OCI-LY3 (cell line): ENCODE measurements around the gene PLEKHO1.

Experiments used
- H2AFZ ChIP-seq: fragments of 200-600, 300-600 bp; shearing (Covaris generic); 2 replicates; pipeline ENCODE4 v1.6.0; 2014; ENCODE audit warnings: antibody characterized with exemption, low read depth, low read length
- H3K27ac ChIP-seq: fragments of 200-600, 300-600 bp; sonication (generic); 2 replicates; pipeline ENCODE4 v1.5.1; 2014; ENCODE audit warnings: mild to moderate bottlenecking, low read length, moderate library complexity, mixed read lengths
- H3K27me3 ChIP-seq: fragments of 200-600, 300-600 bp; sonication (generic); 2 replicates; pipeline ENCODE4 v1.6.1; 2014; ENCODE audit warnings: low read depth, low read length, mixed read lengths
- H3K36me3 ChIP-seq: fragments of 200-600, 300-600 bp; sonication (generic); replicated peaks from 2 replicates; pipeline ENCODE3; 2014; ENCODE audit warnings: low read depth, low read length, mixed read lengths
- H3K4me1 ChIP-seq: fragments of 300-600, 200-600 bp; sonication (generic); 2 replicates; pipeline ENCODE4 v1.6.1; 2014; ENCODE audit warnings: low read length, mixed read lengths
- H3K4me2 ChIP-seq: fragments of 200-600, 300-600 bp; sonication (generic); 2 replicates; pipeline ENCODE4 v1.6.1; 2014; ENCODE audit warnings: low read length, mixed read lengths
- H3K4me3 ChIP-seq: fragments of 300-600, 200-600 bp; sonication (generic); 2 replicates; pipeline ENCODE4 v1.5.1; 2014; ENCODE audit warnings: antibody characterized with exemption, mild to moderate bottlenecking, low read length, moderate library complexity
- H3K79me2 ChIP-seq: fragments of 300-600, 200-600 bp; shearing (Covaris generic); 2 replicates; pipeline ENCODE4 v1.6.1; 2014; ENCODE audit warnings: mild to moderate bottlenecking, low read length, mixed read lengths
- H3K9ac ChIP-seq: fragments of 300-600, 200-600 bp; shearing (Covaris generic); 2 replicates; pipeline ENCODE4 v1.6.0; 2014; ENCODE audit warnings: mild to moderate bottlenecking, low read length, moderate library complexity
- H3K9me3 ChIP-seq: fragments of 200-600, 300-600 bp; shearing (Covaris generic); 2 replicates; pipeline ENCODE4 v1.6.1; 2014; ENCODE audit warnings: low read length, mixed read lengths; ENCODE audit not compliant: insufficient read depth
- H4K20me1 ChIP-seq: fragments of 200-600, 300-600 bp; sonication (generic); 2 replicates; pipeline ENCODE4 v1.6.1; 2016; ENCODE audit warnings: low read length, mixed read lengths; ENCODE audit not compliant: insufficient read depth
- CTCF ChIP-seq: fragments of 200-600, 300-600 bp; sonication (generic); IDR thresholded peaks from 2 replicates; pipeline ENCODE4 v1.5.1; 2014; ENCODE audit warnings: antibody characterized with exemption, low read length, low read depth
- EZH2phosphoT487 ChIP-seq: fragments of 200-600 bp; shearing (Covaris generic); IDR thresholded peaks from 2 replicates; pipeline ENCODE4 v1.6.1; 2018; ENCODE audit warnings: antibody characterized with exemption, mixed run types, low read depth

PLEKHO1 gene

GRCh38 chr1:150148837-150149270 is 862 bp upstream of the PLEKHO1 start:
- Histone ChIP-seq H2AFZ (peak overlapping the region; percentile 1; the same call in 1 of the 2 replicates), H3K4me2 (peak overlapping the region; percentile 85), H3K9me3 (no peaks in the 10 kb centered on the region), H3K36me3 (peaks cover 33% of the 10 kb centered on the region), H4K20me1 (no peaks in the 10 kb centered on the region), H3K4me1 (peaks cover 28% of the 10 kb centered on the region), H3K27ac (peak overlapping the region; percentile 79), H3K27me3 (no peaks in the 10 kb centered on the region), H3K4me3 (peak overlapping the region; percentile 85), H3K9ac (peak overlapping the region; percentile 98), H3K79me2 (peaks cover 62% of the 10 kb centered on the region)
- no peak for TF ChIP-seq EZH2phosphoT487
- no peak for TF ChIP-seq CTCF

GRCh38 chr1:150150133-150151021 is 661 bp downstream of the PLEKHO1 start:
- Histone ChIP-seq H3K27me3 (no peaks in the 10 kb centered on the region), H3K9me3 (no peaks in the 10 kb centered on the region), H3K4me2 (peak overlapping the region; percentile 94), H3K27ac (peak overlapping the region; percentile 79), H3K79me2 (peaks cover 77% of the 10 kb centered on the region), H2AFZ (no peak overlapping the region), H3K4me1 (peaks cover 34% of the 10 kb centered on the region), H3K4me3 (peak overlapping the region; percentile 85), H3K36me3 (peaks cover 48% of the 10 kb centered on the region), H4K20me1 (peaks cover 7% of the 10 kb centered on the region; the same call in 1 of the 2 replicates), H3K9ac (peak overlapping the region; percentile 98)
- TF ChIP-seq EZH2phosphoT487 (no peak), CTCF (no peak)

GRCh38 chr1:150151291-150152181 is 1.8 kb downstream of the PLEKHO1 start:
- peak overlapping the region; percentile 98 for H3K9ac ChIP-seq
- no peaks in the 10 kb centered on the region for H3K27me3 ChIP-seq
- peak overlapping the region; percentile 85 for H3K4me3 ChIP-seq
- no peaks in the 10 kb centered on the region for H3K9me3 ChIP-seq
- TF ChIP-seq EZH2phosphoT487 (no peak), CTCF (no peak)
- peak overlapping the region; percentile 94 for H3K4me2 ChIP-seq
- no peak overlapping the region for H2AFZ ChIP-seq
- H3K79me2 ChIP-seq = peaks cover 85% of the 10 kb centered on the region
- H3K36me3 ChIP-seq = peaks cover 60% of the 10 kb centered on the region
- H3K27ac ChIP-seq = peak overlapping the region; percentile 79
- peaks cover 8% of the 10 kb centered on the region; the same call in 1 of the 2 replicates for H4K20me1 ChIP-seq
- H3K4me1 ChIP-seq = peaks cover 34% of the 10 kb centered on the region

- H3K27me3 ChIP-seq = no peaks in the 10 kb centered on the region
- no peak overlapping the region for H2AFZ ChIP-seq
- peak overlapping the region; percentile 79 for H3K27ac ChIP-seq
- H4K20me1 ChIP-seq = peaks cover 8% of the 10 kb centered on the region; the same call in 1 of the 2 replicates
- peaks cover 36% of the 10 kb centered on the region for H3K4me1 ChIP-seq
- H3K79me2 ChIP-seq = peaks cover 85% of the 10 kb centered on the region
- H3K36me3 ChIP-seq = peaks cover 66% of the 10 kb centered on the region
- H3K9ac ChIP-seq = peak overlapping the region; percentile 98
- TF ChIP-seq CTCF (no peak), EZH2phosphoT487 (no peak)
- H3K4me3 ChIP-seq = peak overlapping the region; percentile 85
- H3K4me2 ChIP-seq = peak overlapping the region; percentile 94
- H3K9me3 ChIP-seq = no peaks in the 10 kb centered on the region
Measured at GRCh38 chr1:150152182-150152536, 2.4 kb downstream of the PLEKHO1 start.
